IMR-90 (cell line): ENCODE data around the gene MYBL2. TPM values are rescaled to one million over a fixed set of nuclear protein-coding genes. Genes with fewer than 3 reads are reported as not detected.

Experiments
- ATAC-seq: fragments of 200-7000 bp; cut with Tn5 transposase; 2 replicates; pipeline ENCODE4 v1.9.1; 2020; ENCODE audit warnings: low read depth, mild to moderate bottlenecking, moderate library complexity
- BruUV-seq: library from RNA; stranded (reverse); fragments of 400-500 nt; replicated peaks from 2 replicates; lab custom pipeline; 2021; lab: Mats Ljungman, UMichigan
- CTCF ChIA-PET: fragments of 300-600 bp; formaldehyde crosslinking; extraction: SDS; loops from one replicate; lab custom pipeline; 2021; ENCODE audit warnings: antibody characterized with exemption; lab: Yijun Ruan, JAX
- POLR2A ChIA-PET: fragments of 300-600 bp; sonication (Branson Sonifier 250); formaldehyde crosslinking; loops from one replicate; lab custom pipeline; 2022; ENCODE audit warnings: antibody characterized with exemption; ENCODE audit not compliant: unreplicated experiment; lab: Charles Lee
- DNase-seq: peaks from one replicate; pipeline ENCODE4 v3.0.0; 2013
- H2AFZ ChIP-seq: replicated peaks from 2 replicates; pipeline ENCODE3; 2013; ENCODE audit warnings: low read length, mild to moderate bottlenecking; ENCODE audit not compliant: poor library complexity
- H2AK5ac ChIP-seq: 2 replicates; pipeline ENCODE4 v1.6.1; 2013; ENCODE audit warnings: low read depth, low read length, inconsistent platforms
- H2AK9ac ChIP-seq: replicated peaks from 2 replicates; pipeline ENCODE3; 2013; ENCODE audit warnings: mild to moderate bottlenecking, low read depth, low read length, moderate library complexity; ENCODE audit not compliant: poor library complexity
- H2BK120ac ChIP-seq: 2 replicates; pipeline ENCODE4 v1.6.1; 2013; ENCODE audit warnings: low read depth, low read length, inconsistent platforms
- H2BK15ac ChIP-seq: 3 replicates; pipeline ENCODE4 v1.6.1; 2013; ENCODE audit warnings: low read depth, low read length, inconsistent platforms
- H2BK20ac ChIP-seq: 2 replicates; pipeline ENCODE4 v1.6.1; 2013; ENCODE audit warnings: low read depth, mild to moderate bottlenecking, inconsistent platforms, low read length, moderate library complexity
- H2BK5ac ChIP-seq: 2 replicates; pipeline ENCODE4 v1.6.1; 2013; ENCODE audit warnings: mild to moderate bottlenecking, low read depth, low read length, inconsistent platforms; ENCODE audit not compliant: poor library complexity, severe bottlenecking
- H3K14ac ChIP-seq: replicated peaks from 2 replicates; pipeline ENCODE4 v1.6.1; 2013; ENCODE audit warnings: low read depth, low read length, inconsistent platforms
- H3K18ac ChIP-seq: 2 replicates; pipeline ENCODE4 v1.6.1; 2013; ENCODE audit warnings: low read depth, low read length, control low read depth
- H3K23ac ChIP-seq: 2 replicates; pipeline ENCODE4 v1.6.1; 2013; ENCODE audit warnings: low read depth, low read length, inconsistent platforms
- H3K27ac ChIP-seq: 2 replicates; pipeline ENCODE4 v1.5.1; 2013; ENCODE audit warnings: mild to moderate bottlenecking, control low read depth, low read length; ENCODE audit not compliant: insufficient read depth
- H3K27me3 ChIP-seq: 2 replicates; pipeline ENCODE4 v1.6.1; 2013; ENCODE audit warnings: low read length; ENCODE audit not compliant: control insufficient read depth, insufficient read depth
- H3K36me3 ChIP-seq: 2 replicates; pipeline ENCODE4 v1.6.1; 2013; ENCODE audit warnings: low read length, mixed read lengths; ENCODE audit not compliant: control insufficient read depth, insufficient read depth
- H3K4ac ChIP-seq: 2 replicates; pipeline ENCODE4 v1.6.1; 2013; ENCODE audit warnings: low read depth, low read length, inconsistent platforms
- H3K4me1 ChIP-seq: 2 replicates; pipeline ENCODE4 v1.6.1; 2013; ENCODE audit warnings: low read length, mixed read lengths; ENCODE audit not compliant: control insufficient read depth, insufficient read depth
- H3K4me2 ChIP-seq: 2 replicates; pipeline ENCODE4 v1.6.1; 2013; ENCODE audit warnings: low read depth, mild to moderate bottlenecking, control low read depth, low read length, moderate library complexity
- H3K4me3 ChIP-seq: 2 replicates; pipeline ENCODE4 v1.5.1; 2013; ENCODE audit warnings: low read depth, mild to moderate bottlenecking, control low read depth, low read length, moderate library complexity; ENCODE audit not compliant: insufficient read depth
- H3K56ac ChIP-seq: 2 replicates; pipeline ENCODE4 v1.6.1; 2013; ENCODE audit warnings: low read length, inconsistent platforms; ENCODE audit not compliant: insufficient read depth; ENCODE audit errors: extremely low read depth
- H3K79me1 ChIP-seq, 2 experiments: 2 replicates each; pipeline ENCODE4 v1.6.1; 2013; ENCODE audit warnings: low read length in 2 of 2, inconsistent platforms in 1 of 2, low read depth in 1 of 2
- H3K9ac ChIP-seq: 2 replicates; pipeline ENCODE4 v1.6.1; 2013; ENCODE audit warnings: low read depth, low read length, control low read depth
- H3K9me1 ChIP-seq: 2 replicates; pipeline ENCODE4 v1.6.1; 2013; ENCODE audit warnings: low read length, inconsistent platforms; ENCODE audit not compliant: insufficient read depth
- H3K9me3 ChIP-seq: 2 replicates; pipeline ENCODE4 v1.6.1; 2013; ENCODE audit warnings: low read length; ENCODE audit not compliant: control insufficient read depth, insufficient read depth
- H4K20me1 ChIP-seq: 2 replicates; pipeline ENCODE4 v1.6.1; 2013; ENCODE audit warnings: low read length, inconsistent platforms; ENCODE audit not compliant: insufficient read depth
- H4K5ac ChIP-seq: 2 replicates; pipeline ENCODE4 v1.6.1; 2013; ENCODE audit warnings: mild to moderate bottlenecking, low read depth, low read length, control low read depth
- H4K8ac ChIP-seq, 2 experiments: 2 replicates each; pipeline ENCODE4 v1.6.1; 2013; ENCODE audit warnings: low read depth in 2 of 2, low read length in 2 of 2, control low read depth in 1 of 2, inconsistent platforms in 1 of 2
- H4K91ac ChIP-seq: 2 replicates; pipeline ENCODE4 v1.6.1; 2013; ENCODE audit warnings: low read depth, low read length, inconsistent platforms; ENCODE audit not compliant: insufficient read depth
- BHLHE40 ChIP-seq: fragments of 150-350 bp; IDR thresholded peaks from 2 replicates; pipeline ENCODE4 v1.6.1; 2016; ENCODE audit warnings: mild to moderate bottlenecking, low read depth, low read length
- CEBPB ChIP-seq: IDR thresholded peaks from 2 replicates; pipeline ENCODE4 v1.6.1; 2012; ENCODE audit warnings: low read depth, low read length, improper control_type of control experiment
- CHD1 ChIP-seq: IDR thresholded peaks from 2 replicates; pipeline ENCODE4 v1.6.1; 2012; ENCODE audit warnings: low read depth, low read length, improper control_type of control experiment
- CTCF ChIP-seq: conservative IDR thresholded peaks from 2 replicates; pipeline ENCODE4 v1.5.1; 2012; ENCODE audit warnings: mild to moderate bottlenecking, low read depth, low read length, improper control_type of control experiment
- MXI1 ChIP-seq: IDR thresholded peaks from 2 replicates; pipeline ENCODE4 v1.6.1; 2012; ENCODE audit warnings: low read depth, mild to moderate bottlenecking, low read length, moderate library complexity, borderline replicate concordance
- RFX5 ChIP-seq: IDR thresholded peaks from 2 replicates; pipeline ENCODE4 v1.8.0; 2012; ENCODE audit warnings: low read depth, mild to moderate bottlenecking, low read length, moderate library complexity
- SMC3 ChIP-seq: fragments of 150-350 bp; IDR thresholded peaks from 2 replicates; pipeline ENCODE4 v1.6.1; 2016; ENCODE audit warnings: low read depth, mild to moderate bottlenecking, antibody characterized with exemption, low read length, moderate library complexity
- USF2 ChIP-seq: fragments of 150-350 bp; IDR thresholded peaks from 2 replicates; pipeline ENCODE4 v1.6.1; 2017; ENCODE audit warnings: mild to moderate bottlenecking, antibody characterized with exemption, low read length, low read depth
- WGBS, 2 experiments: methylation state at CpG; one replicate each; pipeline versions ENCODE4 v1.1.5 to v1.1.7; 2013; ENCODE audit warnings: missing lambda C conversion rate in 2 of 2; ENCODE audit not compliant: insufficient read length in 1 of 2; ENCODE audit errors: extremely low coverage in 2 of 2; 5-methylcytosine and 5-hydroxymethylcytosine counted together
- dilution Hi-C: fragments of 300-500 bp; cut with HindIII; formaldehyde crosslinking; loops from one replicate; pipeline ENCODE4 v1.14.3; 2018; ENCODE audit warnings: low sequenced_read_pairs; ENCODE audit not compliant: unreplicated experiment
- in situ Hi-C: fragments of 300-500 bp; cut with MboI; formaldehyde crosslinking; loops from 3 replicates; pipeline ENCODE4 v1.14.3; 2019; ENCODE audit warnings: low sequenced_read_pairs, inconsistent platforms, mixed read lengths
- intact Hi-C: fragments of 100-400 bp; cut with micrococcal nuclease; formaldehyde crosslinking; loops from 2 replicates; pipeline ENCODE4 v1.10.0; 2022
- polyA plus RNA-seq, 3 experiments: library from polyadenylated mRNA; depleted of rRNA; stranded (reverse); fragments of >200 nt; gene quantifications; 2 replicates each; pipeline ENCODE4 v1.2.3, GENCODE V29; 2012; ENCODE audit warnings: low replicate concordance in 1 of 3
- total RNA-seq: library from RNA; depleted of rRNA; stranded (reverse); fragments of >200 nt; gene quantifications from 2 replicates; pipeline ENCODE4 v1.2.3, GENCODE V29; 2012

The MYBL2 gene
- total and polyA plus RNA-seq, 2 of the 4 experiments (the other 2 are of a cell fraction), result 12.4 to 23.1 TPM

- intact Hi-C loops, result no loop called here
- no CpG with 5 or more reads among the region's 6 CpGs for WGBS, 2 experiments
- Histone ChIP-seq H3K4me1 (peaks cover 2% of the 10 kb centered on the region; the same call in 1 of the 2 replicates), H4K8ac (no peak overlapping the region), H3K9me1 (0 out of 2 replicates have a peak, but pooled peaks cover 4% of the 10 kb centered on the region), H3K79me1 (peaks cover 0 to 5% of the 10 kb centered on the region in 2 experiments; a peak in 1 of 4 replicates), H2AFZ (no peak overlapping the region), H4K20me1 (no peaks in the 10 kb centered on the region), H2BK15ac (no peak overlapping the region), H3K23ac (no peak overlapping the region), H3K56ac (no peak overlapping the region), H3K27ac (no peak overlapping the region), H3K4me3 (no peak overlapping the region), H3K18ac (no peak overlapping the region), H3K9me3 (no peaks in the 10 kb centered on the region), H2BK5ac (no peak overlapping the region), H3K9ac (no peak overlapping the region), H3K27me3 (peaks cover 3% of the 10 kb centered on the region; the same call in 1 of the 2 replicates), H2AK9ac (no peak overlapping the region), H4K91ac (no peak overlapping the region), H3K4me2 (no peak overlapping the region), H3K4ac (no peak overlapping the region), H2BK20ac (no peak overlapping the region), H2BK120ac (no peak overlapping the region), H4K5ac (no peak overlapping the region), H3K36me3 (no peaks in the 10 kb centered on the region), H2AK5ac (no peak overlapping the region), H3K14ac (no peak overlapping the region)
- CTCF ChIA-PET, result interaction anchor here (0.6 to 1.2 kb wide), 2 partner anchors 18 to 136 kb away, joined by 3 read pairs; no protein-coding TSS in a partner anchor
- no TSS peak for BruUV-seq
- in situ Hi-C loops, result no loop called here
- DNase-seq (no peak), ATAC-seq (no peak)
- POLR2A ChIA-PET, result no interaction called here
- dilution Hi-C loops, result no loop called here
- TF ChIP-seq CEBPB, result no peak
- TF ChIP-seq CHD1, result no peak
- no peak for TF ChIP-seq CTCF
- no peak for TF ChIP-seq RFX5
- TF ChIP-seq SMC3, result no peak
- no peak for TF ChIP-seq BHLHE40
- TF ChIP-seq USF2, result no peak
- TF ChIP-seq MXI1, result no peak
Measured at GRCh38 chr20:43658723-43659419, 8.0 kb upstream of the MYBL2 start.
